Ovary (tissue), 9 donors: ENCODE results near the gene DNAL4. TPM values are rescaled to one million over a fixed set of nuclear protein-coding genes. Genes with fewer than 3 reads are reported as not detected.

ENCODE experiments used
- DNase-seq, 5 donors: peaks; one replicate each; pipeline ENCODE4 v3.0.0-alpha.2; 2019 to 2020
- H3K27ac ChIP-seq, 2 donors: fragments of 200-600 bp; one replicate each; pipeline versions ENCODE4 v1.5.1 to v1.8.0; 2019 to 2022
- H3K27me3 ChIP-seq: fragments of 200-600 bp; one replicate; pipeline ENCODE4 v1.8.0; 2022
- H3K36me3 ChIP-seq: fragments of 200-600 bp; sonication (generic); one replicate; pipeline ENCODE4 v1.5.1; 2019
- H3K4me1 ChIP-seq: one replicate; pipeline ENCODE4 v1.8.1; 2013; ENCODE audit warnings: mild to moderate bottlenecking, moderate library complexity; ENCODE audit not compliant: insufficient read depth
- H3K4me3 ChIP-seq: fragments of 200-600 bp; sonication (generic); one replicate; pipeline ENCODE4 v1.5.1; 2017
- H3K9me3 ChIP-seq, 2 donors: fragments of 200-600 bp in 1 of 2; sonication (generic) in 1 of 2; one replicate each; pipeline versions ENCODE4 v1.5.1 to v1.8.1; 2013 to 2019; ENCODE audit warnings: mild to moderate bottlenecking in 1 of 2, moderate library complexity in 1 of 2
- EP300 ChIP-seq: sonication (generic); formaldehyde crosslinking; IDR thresholded peaks from one replicate; pipeline ENCODE4 v1.6.1; 2017; ENCODE audit warnings: antibody characterized with exemption
- POLR2A ChIP-seq: fragments of 450-650 bp; IDR thresholded peaks from one replicate; pipeline ENCODE4 v1.6.1; 2017; ENCODE audit warnings: antibody characterized with exemption, mild to moderate bottlenecking, moderate library complexity
- WGBS, 3 donors: extraction: QIAGEN DNeasy Blood & Tissue Kit in 1 of 3; methylation state at CpG; one replicate each; pipeline versions ENCODE4 v1.1.5 to v1.1.7; 2013 to 2017; 5-methylcytosine and 5-hydroxymethylcytosine counted together
- intact Hi-C, 4 donors: fragments of 100-400 bp; cut with DNase I; formaldehyde crosslinking; loops; one replicate each; pipeline versions ENCODE4 v1.11.0 to v1.15.1; 2022 to 2023
- polyA plus RNA-seq, 2 donors: library from polyadenylated mRNA; stranded (reverse); fragments of 200-250 nt in 1 of 2; fragments of 350-450 nt in 1 of 2; fragmentation: Illumina TruSeq in 1 of 2; extraction: RNeasy Lipid Tissue Mini Kit (QIAGEN cat#74804) in 1 of 2; gene quantifications; one replicate each; pipeline ENCODE4 v1.2.3, GENCODE V29; 2013 to 2014
- total RNA-seq, 7 donors: library from RNA; depleted of rRNA in 2 of 7; stranded (reverse); fragments of >200 nt in 2 of 7; fragmentation: NEBNext Ultra II Directional in 3 of 7; extraction: Animal tissue kit (Norgen Biotek cat#: 25700) in 3 of 7; gene quantifications; one replicate each; pipeline versions ENCODE4 v1.1.0 to v1.2.4, GENCODE V29; 2016 to 2023
- TF ChIP-seq, protein P1 (sequence below), 3 donors: fragments of 450-650 bp in 2 of 3; fragments of 200-600 bp in 1 of 3; IDR thresholded peaks; one replicate each; pipeline versions ENCODE4 v1.5.1 to v1.8.0; 2016 to 2022; ENCODE audit warnings: antibody characterized with exemption in 3 of 3, mild to moderate bottlenecking in 1 of 3
- donor health status: DM: no; HTN: no; CAD: no; lungs with moderate emphysema.
- donor health status: DM: no; HTN: no; CAD: no.
- donor health status: Bipolar disorder and iron deficiency.
- donor health status: DM: yes; HTN: yes; CAD: no.
- donor health status: DM: no; HTN: no; CAD: no.
- donor health status: DM: yes; HTN: yes; CAD: no.

Gene DNAL4
- total and polyA plus RNA-seq, 9 donors: 12.1 to 26.4 (median 16.3) TPM

- 74 to 84% (median 82%) methylated on average over 10 of the region's 10 CpGs for whole genome bisulfite sequencing, 3 donors
- TF ChIP-seq EP300: no peak
- TF ChIP-seq POLR2A: no peak
- TF ChIP-seq, protein P1, sequence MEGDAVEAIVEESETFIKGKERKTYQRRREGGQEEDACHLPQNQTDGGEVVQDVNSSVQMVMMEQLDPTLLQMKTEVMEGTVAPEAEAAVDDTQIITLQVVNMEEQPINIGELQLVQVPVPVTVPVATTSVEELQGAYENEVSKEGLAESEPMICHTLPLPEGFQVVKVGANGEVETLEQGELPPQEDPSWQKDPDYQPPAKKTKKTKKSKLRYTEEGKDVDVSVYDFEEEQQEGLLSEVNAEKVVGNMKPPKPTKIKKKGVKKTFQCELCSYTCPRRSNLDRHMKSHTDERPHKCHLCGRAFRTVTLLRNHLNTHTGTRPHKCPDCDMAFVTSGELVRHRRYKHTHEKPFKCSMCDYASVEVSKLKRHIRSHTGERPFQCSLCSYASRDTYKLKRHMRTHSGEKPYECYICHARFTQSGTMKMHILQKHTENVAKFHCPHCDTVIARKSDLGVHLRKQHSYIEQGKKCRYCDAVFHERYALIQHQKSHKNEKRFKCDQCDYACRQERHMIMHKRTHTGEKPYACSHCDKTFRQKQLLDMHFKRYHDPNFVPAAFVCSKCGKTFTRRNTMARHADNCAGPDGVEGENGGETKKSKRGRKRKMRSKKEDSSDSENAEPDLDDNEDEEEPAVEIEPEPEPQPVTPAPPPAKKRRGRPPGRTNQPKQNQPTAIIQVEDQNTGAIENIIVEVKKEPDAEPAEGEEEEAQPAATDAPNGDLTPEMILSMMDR (IDR thresholded peaks at IDR 0.05): no peak
- no peak for DNase-seq
- Histone ChIP-seq H3K27me3 (no peaks in the 10 kb centered on the region), H3K4me1 (no peaks in the 10 kb centered on the region), H3K36me3 (no peaks in the 10 kb centered on the region), H3K9me3 (no peaks in the 10 kb centered on the region), H3K27ac (no peak overlapping the region), H3K4me3 (no peak overlapping the region)
- intact Hi-C loops: no loop called here
These were observed 34.8 kb upstream of the DNAL4 start for GRCh38 chr22:38828616-38829205.

GRCh38 chr22:38828191-38828590 is 34.2 kb upstream of the DNAL4 start:
- H3K27ac ChIP-seq: no peak overlapping the region
- WGBS, 3 donors: 64 to 67% (median 66%) methylated on average over 10 to 11 of the region's 11 CpGs
- no peak for DNase-seq

DNA sequence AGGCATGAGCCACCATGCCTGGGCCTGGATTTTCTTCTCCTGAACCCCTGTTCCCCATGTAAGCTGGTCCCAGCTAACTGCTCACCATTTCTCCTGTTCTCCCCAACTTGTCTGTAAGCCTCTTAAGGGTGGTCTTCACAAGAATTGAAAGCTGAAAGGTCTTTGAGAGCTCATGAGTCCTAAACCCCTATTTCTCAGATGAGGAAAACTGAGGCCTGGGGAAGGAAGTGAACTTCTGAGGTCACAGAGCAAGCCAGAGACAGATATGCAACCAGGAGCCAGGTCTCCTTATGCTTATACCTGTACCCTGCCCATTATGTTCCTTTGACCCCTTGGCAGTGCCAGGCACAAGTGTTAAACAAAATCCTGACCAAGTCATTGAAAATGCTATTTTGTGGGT is 33.6 kb upstream of the DNAL4 start:
- no peak for TF ChIP-seq EP300
- TF ChIP-seq, protein P1 (IDR thresholded peaks at IDR 0.05): no peak
- no peak for TF ChIP-seq POLR2A
- intact Hi-C loops: no loop called here
- Histone ChIP-seq H3K27ac (no peak overlapping the region), H3K4me3 (no peak overlapping the region), H3K36me3 (no peaks in the 10 kb centered on the region), H3K4me1 (no peaks in the 10 kb centered on the region), H3K27me3 (no peaks in the 10 kb centered on the region), H3K9me3 (no peaks in the 10 kb centered on the region)
- DNase-seq: no peak

More at GRCh38 chr22:38828191-38828590, 34.2 kb upstream of the DNAL4 start:
- Histone ChIP-seq H3K4me3 (no peak overlapping the region), H3K27me3 (no peaks in the 10 kb centered on the region), H3K9me3 (no peaks in the 10 kb centered on the region), H3K4me1 (no peaks in the 10 kb centered on the region), H3K36me3 (no peaks in the 10 kb centered on the region)
- TF ChIP-seq POLR2A (no peak), EP300 (no peak)
- TF ChIP-seq, protein P1 (IDR thresholded peaks at IDR 0.05): no peak
- intact Hi-C loops: no loop called here

DNA sequence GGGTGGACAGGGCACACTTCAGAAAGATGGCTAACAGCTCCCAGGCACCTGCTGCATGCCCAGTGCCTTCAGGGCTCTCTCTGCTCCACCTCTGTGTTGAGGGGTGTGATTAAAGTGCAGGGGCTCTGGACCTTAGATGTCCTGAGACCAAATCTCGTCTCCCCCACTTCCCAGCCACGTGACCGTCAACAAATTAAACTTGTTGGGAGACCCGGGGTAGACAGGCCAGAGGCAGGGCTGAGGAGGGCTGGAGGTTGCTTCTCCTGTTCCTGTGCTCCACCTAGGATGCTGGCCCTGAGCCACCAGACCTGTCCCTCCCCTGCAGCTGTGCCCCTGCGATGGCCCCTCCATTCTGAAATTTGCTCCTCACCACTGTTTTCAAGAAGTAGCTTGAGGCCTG is 32.9 kb upstream of the DNAL4 start:
- Histone ChIP-seq H3K4me3 (no peak overlapping the region), H3K27ac (no peak overlapping the region), H3K9me3 (no peaks in the 10 kb centered on the region), H3K27me3 (no peaks in the 10 kb centered on the region), H3K4me1 (no peaks in the 10 kb centered on the region), H3K36me3 (no peaks in the 10 kb centered on the region)
- WGBS, 3 donors: 70 to 81% (median 80%) methylated on average over 5 of the region's 5 CpGs
- TF ChIP-seq, protein P1 (IDR thresholded peaks at IDR 0.05): no peak
- TF ChIP-seq POLR2A (no peak), EP300 (no peak)
- intact Hi-C loops: no loop called here
- no peak for DNase-seq
